ACC112 (cell line): ENCODE measurements around the gene DIRAS1.

Source experiments
- H2AFZ ChIP-seq: fragments of 200-600 bp; sonication (generic); one replicate; pipeline ENCODE4 v1.6.0; 2017; ENCODE audit warnings: antibody characterized with exemption, low read length; ENCODE audit not compliant: unreplicated experiment
- H3K27ac ChIP-seq: fragments of 200-600 bp; sonication (generic); 2 replicates; pipeline ENCODE4 v1.5.1; 2014; ENCODE audit warnings: low read depth, mild to moderate bottlenecking, antibody characterized with exemption, low read length, moderate library complexity
- H3K27me3 ChIP-seq: fragments of 200-600 bp; sonication (generic); 2 replicates; pipeline ENCODE4 v1.6.1; 2014; ENCODE audit warnings: mild to moderate bottlenecking, antibody characterized with exemption, low read length, moderate library complexity, mixed read lengths; ENCODE audit not compliant: insufficient read depth
- H3K36me3 ChIP-seq: fragments of 200-600 bp; sonication (generic); 2 replicates; pipeline ENCODE4 v1.6.1; 2016; ENCODE audit warnings: mild to moderate bottlenecking, antibody characterized with exemption, low read length, moderate library complexity, mixed read lengths; ENCODE audit not compliant: insufficient read depth
- H3K4me1 ChIP-seq: fragments of 200-600 bp; sonication (generic); one replicate; pipeline ENCODE4 v1.6.1; 2016; ENCODE audit warnings: low read length, mixed read lengths; ENCODE audit not compliant: insufficient read depth, unreplicated experiment, control insufficient read depth
- H3K4me3 ChIP-seq: fragments of 200-600 bp; sonication (generic); 2 replicates; pipeline ENCODE4 v1.5.1; 2014; ENCODE audit warnings: mild to moderate bottlenecking, low read depth, low read length
- H3K79me2 ChIP-seq: fragments of 200-600 bp; sonication (generic); one replicate; pipeline ENCODE4 v1.6.0; 2016; ENCODE audit warnings: low read length; ENCODE audit not compliant: control insufficient read depth, unreplicated experiment, insufficient read depth

Gene DIRAS1

GRCh38 chr19:2754659-2755447, 33.7 kb upstream of the DIRAS1 start:
- H3K4me1 ChIP-seq, result no peaks in the 10 kb centered on the region
- H3K4me3 ChIP-seq, result no peak overlapping the region
- H3K27me3 ChIP-seq, result no peaks in the 10 kb centered on the region
- H2AFZ ChIP-seq, result no peak overlapping the region
- H3K27ac ChIP-seq, result no peak overlapping the region
- H3K36me3 ChIP-seq, result 0 out of 2 replicates have a peak, but pooled peaks cover 3% of the 10 kb centered on the region
- no peaks in the 10 kb centered on the region for H3K79me2 ChIP-seq

GRCh38 chr19:2751438-2751830, 30.3 kb upstream of the DIRAS1 start:
- H3K36me3 ChIP-seq, result no peaks in the 10 kb centered on the region
- no peak overlapping the region for H3K4me3 ChIP-seq
- no peak overlapping the region for H3K27ac ChIP-seq
- H3K27me3 ChIP-seq, result peaks cover 3% of the 10 kb centered on the region; the same call in 1 of the 2 replicates
- H3K79me2 ChIP-seq, result no peaks in the 10 kb centered on the region
- no peaks in the 10 kb centered on the region for H3K4me1 ChIP-seq
- no peak overlapping the region for H2AFZ ChIP-seq

- H3K36me3 ChIP-seq, result no peaks in the 10 kb centered on the region
- H2AFZ ChIP-seq, result no peak overlapping the region
- no peak overlapping the region for H3K4me3 ChIP-seq
- no peak overlapping the region for H3K27ac ChIP-seq
- H3K79me2 ChIP-seq, result no peaks in the 10 kb centered on the region
- peaks cover 3% of the 10 kb centered on the region; the same call in 1 of the 2 replicates for H3K27me3 ChIP-seq
- H3K4me1 ChIP-seq, result no peaks in the 10 kb centered on the region
Observed at GRCh38 chr19:2750808-2751437, 29.8 kb upstream of the DIRAS1 start.

GRCh38 chr19:2747349-2747748, 26.2 kb upstream of the DIRAS1 start:
- Histone ChIP-seq H3K27me3 (peaks cover 3% of the 10 kb centered on the region), H3K4me3 (no peak overlapping the region), H3K79me2 (no peaks in the 10 kb centered on the region), H3K4me1 (no peaks in the 10 kb centered on the region), H2AFZ (no peak overlapping the region), H3K27ac (no peak overlapping the region), H3K36me3 (no peaks in the 10 kb centered on the region)

GRCh38 chr19:2744113-2744512, 22.9 kb upstream of the DIRAS1 start:
- Histone ChIP-seq H3K79me2 (no peaks in the 10 kb centered on the region), H2AFZ (no peak overlapping the region), H3K27me3 (peaks cover 3% of the 10 kb centered on the region), H3K4me1 (no peaks in the 10 kb centered on the region), H3K4me3 (no peak overlapping the region), H3K36me3 (no peaks in the 10 kb centered on the region), H3K27ac (no peak overlapping the region)

GRCh38 chr19:2743099-2743498, 21.9 kb upstream of the DIRAS1 start:
- H3K4me1 ChIP-seq, result no peaks in the 10 kb centered on the region
- no peak overlapping the region for H3K4me3 ChIP-seq
- no peak overlapping the region for H3K27ac ChIP-seq
- no peaks in the 10 kb centered on the region for H3K36me3 ChIP-seq
- H3K27me3 ChIP-seq, result peaks cover 1% of the 10 kb centered on the region
- H2AFZ ChIP-seq, result no peak overlapping the region
- H3K79me2 ChIP-seq, result no peaks in the 10 kb centered on the region

- Histone ChIP-seq H3K27ac (no peak overlapping the region), H3K36me3 (peaks cover 7% of the 10 kb centered on the region; the same call in 1 of the 2 replicates), H3K4me1 (no peaks in the 10 kb centered on the region), H3K4me3 (no peak overlapping the region), H3K79me2 (no peaks in the 10 kb centered on the region), H3K27me3 (no peaks in the 10 kb centered on the region; the same call in 1 of the 2 replicates), H2AFZ (no peak overlapping the region)
Observed at GRCh38 chr19:2740314-2740656, 19.1 kb upstream of the DIRAS1 start.

GRCh38 chr19:2739602-2740313, 18.6 kb upstream of the DIRAS1 start, which contains the start of gene SLC39A3:
TSS of gene SLC39A3 (minus strand) at chr19:2740017. CDS start at chr19:2737257, 2,760 bp downstream.
- H3K27me3 ChIP-seq, result no peaks in the 10 kb centered on the region; the same call in 1 of the 2 replicates
- H2AFZ ChIP-seq, result peak within 1 kb of the TSS; percentile 68
- H3K36me3 ChIP-seq, result peaks cover 7% of the 10 kb centered on the region; the same call in 1 of the 2 replicates
- H3K79me2 ChIP-seq, result no peaks in the 10 kb centered on the region
- H3K4me3 ChIP-seq, result peak within 1 kb of the TSS; percentile 95
- no peak within 1 kb of the TSS for H3K27ac ChIP-seq
- no peaks in the 10 kb centered on the region for H3K4me1 ChIP-seq

GRCh38 chr19:2736550-2737190, 15.5 kb upstream of the DIRAS1 start:
- Histone ChIP-seq H3K4me3 (no peak overlapping the region), H3K27ac (no peak overlapping the region), H3K36me3 (peaks cover 7% of the 10 kb centered on the region; the same call in 1 of the 2 replicates), H3K4me1 (no peaks in the 10 kb centered on the region), H3K27me3 (no peaks in the 10 kb centered on the region), H2AFZ (no peak overlapping the region), H3K79me2 (no peaks in the 10 kb centered on the region)

GRCh38 chr19:2735374-2735773, 14.2 kb upstream of the DIRAS1 start:
- Histone ChIP-seq H2AFZ (no peak overlapping the region), H3K36me3 (peaks cover 7% of the 10 kb centered on the region; the same call in 1 of the 2 replicates), H3K4me1 (no peaks in the 10 kb centered on the region), H3K27ac (no peak overlapping the region), H3K27me3 (no peaks in the 10 kb centered on the region), H3K79me2 (no peaks in the 10 kb centered on the region), H3K4me3 (no peak overlapping the region)
